WTC11 (cell line): ENCODE results near the gene PRR33. TPM values are rescaled to one million over a fixed set of nuclear protein-coding genes. Genes with fewer than 3 reads are reported as not detected.
A peak's percentile ranks its signal among the peaks of the same experiment; 100 is the strongest.

Source experiments
- ATAC-seq: fragments of 200-7000 bp; cut with Tn5 transposase; 2 replicates; pipeline ENCODE4 v1.10.0; 2021; ENCODE audit warnings: mild to moderate bottlenecking, moderate library complexity
- CTCF ChIA-PET: fragments of 300-600 bp; sonication (Branson Sonifier 250); formaldehyde crosslinking; loops from one replicate; lab custom pipeline; 2021; ENCODE audit warnings: antibody characterized with exemption; lab: Charles Lee
- POLR2A ChIA-PET: fragments of 350-600 bp; sonication (Branson Sonifier 250); formaldehyde crosslinking; loops from one replicate; lab custom pipeline; 2021; ENCODE audit warnings: antibody characterized with exemption; lab: Charles Lee
- DNase-seq: peaks from one replicate; pipeline ENCODE4 v3.0.0; 2021; ENCODE audit warnings: low spot score
- H3K27ac Mint-ChIP-seq: 2 replicates; pipeline ENCODE4 v1.8.0; 2021; ENCODE audit warnings: mixed read lengths
- H3K27me3 Mint-ChIP-seq: 2 replicates; pipeline ENCODE4 v1.8.0; 2021; ENCODE audit warnings: low read depth, mild to moderate bottlenecking, moderate library complexity, mixed read lengths
- H3K36me3 Mint-ChIP-seq: 2 replicates; pipeline ENCODE4 v1.8.0; 2021; ENCODE audit warnings: mixed read lengths
- H3K4me1 Mint-ChIP-seq: 2 replicates; pipeline ENCODE4 v1.8.0; 2022; ENCODE audit warnings: mixed read lengths
- H3K4me3 Mint-ChIP-seq: 2 replicates; pipeline ENCODE4 v1.8.0; 2021; ENCODE audit warnings: mild to moderate bottlenecking, moderate library complexity, mixed read lengths
- H3K9me3 Mint-ChIP-seq: 2 replicates; pipeline ENCODE4 v1.8.0; 2021; ENCODE audit warnings: mixed read lengths
- ATF2 ChIP-seq: sonication (generic); formaldehyde crosslinking; IDR thresholded peaks from 2 replicates; pipeline ENCODE4 v1.8.1; 2022; ENCODE audit warnings: low read depth, missing genetic modification reagents, borderline replicate concordance
- HMGA2 ChIP-seq: fragments of 250-450 bp; sonication (Bioruptor Pico); IDR thresholded peaks from 2 replicates; pipeline ENCODE4 v1.4.0; 2021; ENCODE audit warnings: mild to moderate bottlenecking, moderate library complexity
- IRF2 ChIP-seq: sonication (generic); formaldehyde crosslinking; IDR thresholded peaks from 2 replicates; pipeline ENCODE4 v1.8.0; 2022; ENCODE audit warnings: low read depth, missing genetic modification reagents, borderline replicate concordance
- JUN ChIP-seq: sonication (generic); formaldehyde crosslinking; IDR thresholded peaks from 2 replicates; pipeline ENCODE4 v1.8.0; 2023; ENCODE audit warnings: mild to moderate bottlenecking, missing genetic modification reagents
- MXD4 ChIP-seq: fragments of 250-450 bp; sonication (Bioruptor Pico); IDR thresholded peaks from 2 replicates; pipeline ENCODE4 v1.8.0; 2021; ENCODE audit warnings: mild to moderate bottlenecking, moderate library complexity, borderline replicate concordance
- NR2C2 ChIP-seq: sonication (generic); formaldehyde crosslinking; IDR thresholded peaks from 2 replicates; pipeline ENCODE4 v1.8.0; 2022; ENCODE audit warnings: mild to moderate bottlenecking, missing genetic modification reagents
- NR3C1 ChIP-seq: sonication (generic); formaldehyde crosslinking; conservative IDR thresholded peaks from 2 replicates; pipeline ENCODE4 v1.8.1; 2023; ENCODE audit warnings: low read depth, mild to moderate bottlenecking, missing genetic modification reagents
- TEAD4 ChIP-seq: sonication (generic); formaldehyde crosslinking; IDR thresholded peaks from 2 replicates; pipeline ENCODE4 v1.8.0; 2022; ENCODE audit warnings: mild to moderate bottlenecking, missing genetic modification reagents
- ZBTB21 ChIP-seq: sonication (generic); formaldehyde crosslinking; IDR thresholded peaks from 2 replicates; pipeline ENCODE4 v1.8.1; 2023; ENCODE audit warnings: mild to moderate bottlenecking, missing genetic modification reagents, borderline replicate concordance
- ZNF138 ChIP-seq: sonication (generic); formaldehyde crosslinking; conservative IDR thresholded peaks from 2 replicates; pipeline ENCODE4 v1.8.1; 2022; ENCODE audit warnings: mild to moderate bottlenecking, moderate library complexity, missing genetic modification reagents
- ZNF317 ChIP-seq: sonication (generic); formaldehyde crosslinking; IDR thresholded peaks from 2 replicates; pipeline ENCODE4 v1.8.1; 2023; ENCODE audit warnings: low read depth, mild to moderate bottlenecking, moderate library complexity, missing genetic modification reagents, borderline replicate concordance
- ZNF425 ChIP-seq: fragments of 250-450 bp; sonication (Bioruptor Pico); conservative IDR thresholded peaks from 2 replicates; pipeline ENCODE4 v1.9.0; 2021; ENCODE audit warnings: mild to moderate bottlenecking
- ZNF512 ChIP-seq: sonication (generic); formaldehyde crosslinking; IDR thresholded peaks from 2 replicates; pipeline ENCODE4 v1.8.1; 2022; ENCODE audit warnings: missing genetic modification reagents, borderline replicate concordance
- ZNF671 ChIP-seq: fragments of 250-450 bp; sonication (Bioruptor Pico); IDR thresholded peaks from 2 replicates; pipeline ENCODE4 v1.8.0; 2021; ENCODE audit warnings: mild to moderate bottlenecking
- total RNA-seq: library from RNA; stranded (reverse); gene quantifications from 3 replicates; pipeline ENCODE4 v1.2.3, GENCODE V29; 2021
- TF ChIP-seq, protein P1 (sequence below): fragments of 250-450 bp; sonication (Bioruptor Pico); IDR thresholded peaks from 2 replicates; pipeline ENCODE4 v1.9.0; 2021; ENCODE audit warnings: mild to moderate bottlenecking
- TF ChIP-seq, protein P2 (sequence below): sonication (generic); formaldehyde crosslinking; IDR thresholded peaks from 2 replicates; pipeline ENCODE4 v1.8.0; 2023; ENCODE audit warnings: missing genetic modification reagents

The PRR33 gene
- total RNA-seq, 1 experiment from 2014 or later = not detected

DNA sequence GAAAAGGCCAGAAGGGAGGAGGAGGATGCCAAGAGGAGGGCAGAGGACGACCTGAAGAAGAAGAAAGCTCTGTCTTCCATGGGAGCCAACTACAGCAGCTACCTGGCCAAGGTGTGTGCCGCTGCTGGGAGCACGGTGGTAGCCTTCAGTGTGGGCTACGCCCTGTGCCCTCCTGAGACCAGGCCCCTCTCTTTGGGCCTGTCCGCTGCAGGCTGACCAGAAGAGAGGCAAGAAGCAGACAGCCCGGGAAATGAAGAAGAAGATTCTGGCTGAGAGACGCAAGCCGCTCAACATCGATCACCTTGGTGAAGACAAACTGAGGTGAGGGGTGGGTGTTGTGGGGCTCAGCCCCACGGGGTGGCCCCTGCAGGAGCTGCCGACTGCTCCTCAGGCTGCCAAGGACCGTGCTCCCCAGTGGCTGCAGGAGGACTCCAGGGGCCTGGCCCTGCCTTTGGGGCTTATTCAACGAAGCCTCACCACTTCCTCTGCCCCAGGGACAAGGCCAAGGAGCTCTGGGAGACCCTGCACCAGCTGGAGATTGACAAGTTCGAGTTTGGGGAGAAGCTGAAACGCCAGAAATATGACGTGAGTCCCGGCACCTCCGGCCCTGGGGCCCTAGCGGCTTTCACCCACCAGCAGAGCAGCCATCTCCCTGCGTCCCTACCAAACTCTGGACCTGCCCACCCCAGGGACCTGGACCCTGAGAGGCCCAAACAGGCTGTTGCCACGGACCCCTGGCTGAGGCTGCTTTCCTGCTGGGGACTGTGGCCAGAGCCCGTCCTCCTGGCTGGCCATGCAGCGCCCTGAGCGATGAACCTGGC is 42.9 kb upstream of the PRR33 start:
- ATAC-seq = no peak
- CTCF ChIA-PET = interaction anchor here (0.7 to 1.7 kb wide), 6 partner anchors 28 to 222 kb away, joined by 3 to 7 read pairs (median 4); no protein-coding TSS in a partner anchor

DNA sequence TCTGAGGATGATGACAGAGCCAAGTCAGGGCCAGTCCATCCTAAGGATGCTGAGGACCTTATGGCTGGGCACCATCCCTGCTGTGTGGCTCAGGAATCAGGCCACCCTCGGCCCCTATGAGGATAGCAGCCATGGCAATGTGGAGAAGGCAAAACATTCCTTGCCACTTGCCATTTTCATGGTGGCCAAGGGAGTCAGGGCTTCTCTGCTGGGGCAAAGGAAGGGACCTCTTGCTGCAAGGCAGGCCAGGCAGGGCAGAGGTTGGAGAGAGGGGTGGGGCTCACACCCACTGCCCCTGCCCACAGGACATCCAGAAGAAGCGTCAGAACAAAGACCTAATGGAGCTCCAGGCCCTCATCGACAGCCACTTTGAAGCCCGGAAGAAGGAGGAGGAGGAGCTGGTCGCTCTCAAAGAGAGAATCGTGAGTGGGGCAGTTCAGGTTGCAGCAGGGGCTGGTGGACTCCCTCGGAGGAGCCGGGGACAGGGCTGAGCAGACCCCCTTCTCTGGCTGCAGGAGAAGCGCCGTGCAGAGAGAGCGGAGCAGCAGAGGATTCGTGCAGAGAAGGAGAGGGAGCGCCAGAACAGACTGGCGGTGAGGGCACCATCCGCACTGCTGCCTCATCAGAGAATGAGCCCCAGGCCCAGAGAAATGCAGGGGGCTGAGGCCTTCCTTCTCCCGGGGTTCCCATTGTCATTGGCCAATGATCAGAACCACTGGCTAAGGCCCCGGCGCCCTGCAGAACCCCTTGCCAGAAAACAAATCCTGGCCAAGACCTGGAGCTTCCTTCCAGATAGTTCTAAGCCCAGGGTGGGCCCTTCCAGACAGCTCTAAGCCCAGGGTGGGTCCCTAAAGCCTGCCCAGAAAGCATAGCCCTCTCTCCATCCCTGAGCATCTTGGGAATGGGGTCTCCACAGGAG is 42.0 kb upstream of the PRR33 start:
- Mint-ChIP-seq H3K4me1 (no peaks in the 10 kb centered on the region), H3K27ac (no peak overlapping the region), H3K27me3 (no peaks in the 10 kb centered on the region; the same call in 1 of the 2 replicates), H3K36me3 (no peaks in the 10 kb centered on the region)
- no peak for DNase-seq
- POLR2A ChIA-PET = interaction anchor here (0.6 kb wide), 1 partner anchor 347 kb away, joined by 10 read pairs; no protein-coding TSS in a partner anchor
- TF ChIP-seq NR2C2 (CRISPR knock-in tag) (0 out of 2 replicates have a peak, but pooled peaks have one; percentile 41), ZNF317 (CRISPR knock-in tag) (no peak)
- TF ChIP-seq, all 79 proteins: peak for 1
- ATAC-seq = no peak
- CTCF ChIA-PET = interaction anchor here (0.7 to 1.4 kb wide), 4 partner anchors 27 to 218 kb away, joined by 3 to 5 read pairs (median 4); no protein-coding TSS in a partner anchor
- Mint-ChIP-seq H3K4me3 (no peak overlapping the region), H3K9me3 (no peaks in the 10 kb centered on the region)

More for the DNA sequence above, 42.9 kb upstream of the PRR33 start:
- no peak for DNase-seq
- no peaks in the 10 kb centered on the region for H3K36me3 Mint-ChIP-seq
- TF ChIP-seq ZNF671 (CRISPR knock-in tag) (no peak), TEAD4 (CRISPR knock-in tag) (no peak), ZNF425 (CRISPR knock-in tag) (no peak), ATF2 (CRISPR knock-in tag) (no peak), HMGA2 (CRISPR knock-in tag) (no peak), ZNF138 (CRISPR knock-in tag) (no peak)
- TF ChIP-seq, all 79 proteins: peak for 0
- H3K27ac Mint-ChIP-seq = no peak overlapping the region
- no peaks in the 10 kb centered on the region; the same call in 1 of the 2 replicates for H3K27me3 Mint-ChIP-seq
- H3K9me3 Mint-ChIP-seq = no peaks in the 10 kb centered on the region
- H3K4me3 Mint-ChIP-seq = no peak overlapping the region
- POLR2A ChIA-PET = no interaction called here
- H3K4me1 Mint-ChIP-seq = no peaks in the 10 kb centered on the region

DNA sequence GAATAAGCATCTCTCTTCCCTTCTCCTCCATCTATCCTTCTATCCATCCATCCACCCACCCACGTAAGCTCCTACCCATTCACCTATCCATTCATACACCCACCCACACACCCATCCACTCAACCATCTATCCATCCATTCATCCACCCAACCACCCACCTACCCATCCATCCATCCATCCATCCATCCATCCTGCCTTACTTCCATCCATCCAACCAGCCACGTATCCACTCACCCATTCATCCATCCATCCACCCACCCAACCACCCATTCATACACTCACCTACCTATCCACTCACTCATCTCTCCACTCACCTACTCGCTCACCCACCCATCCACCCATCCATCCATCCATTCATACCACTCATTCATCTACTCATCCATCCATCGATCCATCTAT is 41.0 kb upstream of the PRR33 start:
- ChIA-PET CTCF (interaction anchor here (2.1 kb wide), 1 partner anchor 51 kb away, joined by 9 read pairs; no protein-coding TSS in a partner anchor), POLR2A (no interaction called here)
- Mint-ChIP-seq H3K27ac (no peak overlapping the region), H3K4me3 (no peak overlapping the region), H3K36me3 (no peaks in the 10 kb centered on the region), H3K27me3 (no peaks in the 10 kb centered on the region; the same call in 1 of the 2 replicates), H3K9me3 (no peaks in the 10 kb centered on the region), H3K4me1 (no peaks in the 10 kb centered on the region)
- DNase-seq = no peak
- no peak for ATAC-seq
- no peak for TF ChIP-seq MXD4 (CRISPR knock-in tag)
- TF ChIP-seq, protein P1, sequence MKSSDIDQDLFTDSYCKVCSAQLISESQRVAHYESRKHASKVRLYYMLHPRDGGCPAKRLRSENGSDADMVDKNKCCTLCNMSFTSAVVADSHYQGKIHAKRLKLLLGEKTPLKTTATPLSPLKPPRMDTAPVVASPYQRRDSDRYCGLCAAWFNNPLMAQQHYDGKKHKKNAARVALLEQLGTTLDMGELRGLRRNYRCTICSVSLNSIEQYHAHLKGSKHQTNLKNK (CRISPR knock-in tag) = no peak
- no peak for TF ChIP-seq JUN
- no peak for TF ChIP-seq IRF2 (CRISPR knock-in tag)
- no peak for TF ChIP-seq ZNF671 (CRISPR knock-in tag)
- no peak for TF ChIP-seq ZBTB21 (CRISPR knock-in tag)
- no peak for TF ChIP-seq NR3C1 (CRISPR knock-in tag)
- no peak for TF ChIP-seq ZNF425 (CRISPR knock-in tag)
- TF ChIP-seq ZNF512 = no peak
- TF ChIP-seq, protein P2, sequence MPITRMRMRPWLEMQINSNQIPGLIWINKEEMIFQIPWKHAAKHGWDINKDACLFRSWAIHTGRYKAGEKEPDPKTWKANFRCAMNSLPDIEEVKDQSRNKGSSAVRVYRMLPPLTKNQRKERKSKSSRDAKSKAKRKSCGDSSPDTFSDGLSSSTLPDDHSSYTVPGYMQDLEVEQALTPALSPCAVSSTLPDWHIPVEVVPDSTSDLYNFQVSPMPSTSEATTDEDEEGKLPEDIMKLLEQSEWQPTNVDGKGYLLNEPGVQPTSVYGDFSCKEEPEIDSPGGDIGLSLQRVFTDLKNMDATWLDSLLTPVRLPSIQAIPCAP (CRISPR knock-in tag) = no peak
- TF ChIP-seq ZNF317 (CRISPR knock-in tag) = no peak
